ENCODE results near the gene GPR142. TPM values are rescaled to one million over a fixed set of nuclear protein-coding genes. Genes with fewer than 3 reads are reported as not detected.

Gene GPR142
- total RNA-seq, 1 donor from 2014 or later, result 20.7 TPM

GRCh38 chr17:74332763-74333283, 34.5 kb upstream of the GPR142 start:
- peak overlapping the region; percentile 95 for H3K27ac Mint-ChIP-seq (ENCODE audit: unreplicated experiment)
- TF ChIP-seq CTCF (IDR thresholded peaks at IDR 0.05; ENCODE audit: partially characterized antibody, unreplicated experiment), result no peak
- H3K4me3 Mint-ChIP-seq (ENCODE audit: unreplicated experiment), result peak overlapping the region; percentile 83
- H3K36me3 Mint-ChIP-seq (ENCODE audit: unreplicated experiment), result peaks cover 10% of the 10 kb centered on the region
- peaks cover 38% of the 10 kb centered on the region for H3K4me1 Mint-ChIP-seq (ENCODE audit: low read depth, unreplicated experiment)
- H3K27me3 Mint-ChIP-seq (ENCODE audit: unreplicated experiment), result peaks cover 24% of the 10 kb centered on the region
- peak; percentile 66 for DNase-seq
- peaks cover 33% of the 10 kb centered on the region for H3K9me3 Mint-ChIP-seq (ENCODE audit: unreplicated experiment)

DNA sequence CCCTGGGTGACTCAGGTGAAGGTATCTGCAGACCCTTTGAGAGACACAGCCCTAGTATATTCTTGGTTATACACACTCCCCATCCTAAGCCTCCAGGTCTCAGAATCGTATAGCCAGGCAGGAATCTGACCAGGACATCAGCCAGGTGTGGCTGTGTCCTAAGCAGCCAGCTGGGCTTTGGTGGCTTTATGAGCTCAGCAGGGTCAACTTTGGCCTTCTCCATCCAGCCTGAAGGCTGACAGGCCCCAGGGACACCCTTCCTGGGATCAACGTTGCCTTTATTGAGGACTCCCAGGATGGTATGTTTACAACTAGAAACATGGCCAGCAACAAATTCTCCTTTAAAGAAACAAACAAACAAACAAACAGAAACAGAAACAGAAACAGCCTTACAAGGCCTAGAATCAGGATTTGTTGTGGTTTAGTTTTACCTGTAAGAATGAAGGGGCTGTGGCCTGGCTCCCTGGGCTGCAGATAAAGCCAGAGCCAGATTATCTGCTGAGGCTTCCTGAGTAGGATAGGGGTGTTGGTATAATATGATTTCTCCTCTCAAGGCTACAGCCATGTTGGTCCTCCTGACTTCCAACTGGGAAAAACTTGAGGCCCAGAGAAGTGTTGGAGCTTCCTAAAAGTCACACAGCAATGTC, 32.8 kb upstream of the GPR142 start:
- H3K4me3 Mint-ChIP-seq (ENCODE audit: unreplicated experiment), result no peak overlapping the region
- H3K4me1 Mint-ChIP-seq (ENCODE audit: low read depth, unreplicated experiment), result peaks cover 35% of the 10 kb centered on the region
- H3K27ac Mint-ChIP-seq (ENCODE audit: unreplicated experiment), result peak overlapping the region; percentile 17
- no peak for TF ChIP-seq CTCF (IDR thresholded peaks at IDR 0.05; ENCODE audit: partially characterized antibody, unreplicated experiment)
- DNase-seq, result no peak
- peaks cover 5% of the 10 kb centered on the region for H3K36me3 Mint-ChIP-seq (ENCODE audit: unreplicated experiment)
- H3K27me3 Mint-ChIP-seq (ENCODE audit: unreplicated experiment), result peaks cover 24% of the 10 kb centered on the region
- peaks cover 29% of the 10 kb centered on the region for H3K9me3 Mint-ChIP-seq (ENCODE audit: unreplicated experiment)

DNA sequence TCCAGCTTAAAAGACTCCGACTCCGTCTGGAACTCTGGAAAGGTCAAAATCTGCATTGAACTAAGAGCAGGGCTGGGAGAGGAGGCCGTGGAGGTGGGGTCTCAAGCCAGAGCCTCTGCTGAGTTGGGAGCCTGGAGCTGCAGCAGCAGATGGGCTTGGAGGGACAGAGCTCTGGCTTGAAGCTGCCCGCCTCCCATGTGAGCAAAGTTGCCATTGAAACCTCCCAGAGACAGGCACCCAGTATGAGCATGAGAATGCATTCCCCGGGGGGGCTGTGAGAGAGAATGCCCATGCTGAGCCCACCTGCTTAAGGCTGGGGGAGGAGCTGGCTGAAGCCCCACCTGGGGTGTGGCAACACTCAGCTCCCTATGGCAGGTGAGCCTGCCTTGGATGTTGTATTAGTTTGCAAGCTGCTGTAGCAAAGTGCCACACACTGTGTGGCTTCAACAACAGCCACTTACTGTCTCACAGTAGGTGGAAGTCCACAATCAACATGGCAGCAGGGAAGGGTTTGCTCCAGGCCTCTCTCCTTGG, 31.7 kb upstream of the GPR142 start:
- peaks cover 29% of the 10 kb centered on the region for H3K4me1 Mint-ChIP-seq (ENCODE audit: low read depth, unreplicated experiment)
- H3K27me3 Mint-ChIP-seq (ENCODE audit: unreplicated experiment), result peaks cover 25% of the 10 kb centered on the region
- no peak for TF ChIP-seq CTCF (IDR thresholded peaks at IDR 0.05; ENCODE audit: partially characterized antibody, unreplicated experiment)
- peaks cover 5% of the 10 kb centered on the region for H3K36me3 Mint-ChIP-seq (ENCODE audit: unreplicated experiment)
- H3K27ac Mint-ChIP-seq (ENCODE audit: unreplicated experiment), result no peak overlapping the region
- no peak for DNase-seq
- H3K9me3 Mint-ChIP-seq (ENCODE audit: unreplicated experiment), result peaks cover 30% of the 10 kb centered on the region
- H3K4me3 Mint-ChIP-seq (ENCODE audit: unreplicated experiment), result no peak overlapping the region

DNA sequence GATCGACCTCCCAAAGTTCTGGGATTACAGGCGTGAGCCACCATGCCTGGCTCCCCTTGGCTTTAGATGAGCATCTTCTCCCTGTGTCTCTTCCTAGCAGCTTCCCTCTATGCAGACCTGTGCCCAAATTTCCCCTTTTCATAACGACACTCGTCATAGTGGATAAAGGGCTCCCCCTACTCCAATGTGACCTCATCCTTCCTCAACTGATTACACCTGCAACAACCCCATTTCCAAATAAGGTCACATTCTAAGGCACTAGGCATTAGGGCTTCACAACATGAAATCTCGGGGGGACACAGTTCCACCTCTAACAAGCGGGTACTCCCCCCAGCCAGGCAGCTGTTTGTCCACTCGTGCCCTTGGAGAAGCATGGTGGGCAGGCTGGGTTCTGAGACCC, 31.0 kb upstream of the GPR142 start:
- peaks cover 5% of the 10 kb centered on the region for H3K36me3 Mint-ChIP-seq (ENCODE audit: unreplicated experiment)
- H3K4me1 Mint-ChIP-seq (ENCODE audit: low read depth, unreplicated experiment), result peaks cover 27% of the 10 kb centered on the region

More for the DNA sequence above, 31.0 kb upstream of the GPR142 start:
- TF ChIP-seq CTCF (IDR thresholded peaks at IDR 0.05; ENCODE audit: partially characterized antibody, unreplicated experiment), result no peak
- peak overlapping the region; percentile 16 for H3K4me3 Mint-ChIP-seq (ENCODE audit: unreplicated experiment)
- no peak overlapping the region for H3K27ac Mint-ChIP-seq (ENCODE audit: unreplicated experiment)
- peaks cover 25% of the 10 kb centered on the region for H3K27me3 Mint-ChIP-seq (ENCODE audit: unreplicated experiment)
- peaks cover 27% of the 10 kb centered on the region for H3K9me3 Mint-ChIP-seq (ENCODE audit: unreplicated experiment)
- DNase-seq, result no peak
